Coronary artery (tissue), 2 donors: ENCODE data around the gene PSEN1.

ENCODE experiments used
- DNase-seq: peaks from one replicate; pipeline ENCODE4 v3.0.0-alpha.2; 2017; ENCODE audit warnings: low spot score
- H3K27ac ChIP-seq, 2 donors: fragments of 200-600 bp; sonication (generic); one replicate each; pipeline ENCODE4 v1.5.1; 2016 to 2019
- H3K4me3 ChIP-seq: fragments of 200-600 bp; sonication (generic); 2 replicates; pipeline ENCODE4 v1.5.1; 2016; ENCODE audit warnings: mild to moderate bottlenecking, moderate library complexity
- CTCF ChIP-seq: fragments of 200-600 bp; sonication (generic); IDR thresholded peaks from one replicate; pipeline ENCODE4 v1.5.1; 2019; ENCODE audit warnings: antibody characterized with exemption

PSEN1 gene

GRCh38 chr14:73243341-73243740 lies 107.0 kb downstream of the PSEN1 start:
- TF ChIP-seq CTCF: no peak
- no peak overlapping the region for H3K27ac ChIP-seq

GRCh38 chr14:73243748-73244147 lies 107.4 kb downstream of the PSEN1 start:
- no peak for DNase-seq
- H3K27ac ChIP-seq: no peak overlapping the region
- no peak overlapping the region for H3K4me3 ChIP-seq
- TF ChIP-seq CTCF: no peak

More at GRCh38 chr14:73243341-73243740, 107.0 kb downstream of the PSEN1 start:
- H3K4me3 ChIP-seq: no peak overlapping the region
- no peak for DNase-seq

GRCh38 chr14:73244541-73245290 lies 108.4 kb downstream of the PSEN1 start:
- TF ChIP-seq CTCF: no peak
- Histone ChIP-seq H3K4me3 (peak overlapping the region; percentile 76), H3K27ac (no peak overlapping the region)
- no peak for DNase-seq

GRCh38 chr14:73245480-73246325 lies 109.4 kb downstream of the PSEN1 start:
- no peak for DNase-seq
- Histone ChIP-seq H3K27ac (peak overlapping the region in 1 of 2 donors; percentile 15), H3K4me3 (peak overlapping the region; percentile 76)
- no peak for TF ChIP-seq CTCF

- H3K4me3 ChIP-seq: peak overlapping the region; percentile 76
- no peak for TF ChIP-seq CTCF
- no peak overlapping the region for H3K27ac ChIP-seq
- no peak for DNase-seq
These were observed 110.3 kb downstream of the PSEN1 start for GRCh38 chr14:73246387-73247150.

- no peak for DNase-seq
- no peak for TF ChIP-seq CTCF
- no peak overlapping the region for H3K27ac ChIP-seq
- H3K4me3 ChIP-seq: no peak overlapping the region
These were observed 112.0 kb downstream of the PSEN1 start for GRCh38 chr14:73248108-73248868.
